ENCODE data around the gene ANKRA2. TPM values are rescaled to one million over a fixed set of nuclear protein-coding genes. Genes with fewer than 3 reads are reported as not detected.

ANKRA2 gene
- total RNA-seq, 3 donors from 2014 or later (not counting 1 experiment from before 2014, with no cell fraction given): 37.4 to 44.4 (median 41.9) TPM

- Mint-ChIP-seq H3K27me3 (ENCODE audit: low read depth in 2 of 2) (peaks cover 16 to 23% of the 10 kb centered on the region in 2 donors), H3K9me3 (no peaks in the 10 kb centered on the region), H3K4me1 (no peaks in the 10 kb centered on the region), H3K27ac (no peak overlapping the region), H3K4me3 (no peak overlapping the region), H3K36me3 (no peaks in the 10 kb centered on the region)
- peaks cover 2% of the 10 kb centered on the region for H3K27me3 ChIP-seq (ENCODE audit: control insufficient read depth, insufficient read depth, low read length)
- no peaks in the 10 kb centered on the region for H3K36me3 ChIP-seq (ENCODE audit: control insufficient read depth, insufficient read depth, low read length)
- DNase-seq (no peak), ATAC-seq (no peak)
- no peaks in the 10 kb centered on the region for H3K4me1 ChIP-seq (ENCODE audit: control insufficient read depth, insufficient read depth, low read length)
- H3K27ac ChIP-seq (ENCODE audit: low read length): no peak overlapping the region
- TF ChIP-seq CTCF (IDR thresholded peaks at IDR 0.05): no peak
- H3K9me3 ChIP-seq (ENCODE audit: control insufficient read depth, insufficient read depth, low read length): no peaks in the 10 kb centered on the region
- no CpG with 5 or more reads among the region's 3 CpGs for WGBS (ENCODE audit: insufficient coverage)
- intact Hi-C loops (cut with micrococcal nuclease): no loop called here
- H3K4me3 ChIP-seq (ENCODE audit: low read length): no peak overlapping the region
Observed at GRCh38 chr5:73528248-73528647, 37.2 kb downstream of the ANKRA2 start.

DNA sequence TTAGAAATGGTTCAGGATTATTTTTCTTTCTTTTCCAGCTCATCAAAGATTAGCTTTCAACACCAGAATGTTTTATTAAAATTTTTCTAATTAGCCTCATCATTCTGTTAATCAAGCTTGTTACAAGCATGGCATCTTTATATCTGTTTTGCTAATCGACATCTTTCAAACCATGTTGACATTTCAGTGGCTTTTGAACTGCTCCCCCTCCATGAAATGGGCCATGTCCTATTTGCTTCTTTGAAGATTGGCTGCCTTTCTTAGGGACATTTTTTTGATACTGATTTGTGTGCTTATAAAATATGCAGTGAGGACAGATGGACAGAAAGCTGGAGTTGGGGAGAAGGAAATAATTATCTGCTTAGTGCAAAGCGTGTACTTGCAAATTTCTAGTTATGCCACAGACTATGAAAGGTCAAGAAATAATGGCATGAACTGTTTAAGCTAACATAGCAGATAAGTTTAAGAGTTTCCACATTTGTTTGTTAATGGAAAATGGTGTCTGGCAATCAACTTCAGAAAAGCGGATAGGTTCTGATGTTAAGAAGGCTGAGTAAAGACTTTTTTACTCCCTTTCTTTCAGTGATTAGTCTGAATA is 39.7 kb downstream of the ANKRA2 start:
- no peak for ATAC-seq

DNA sequence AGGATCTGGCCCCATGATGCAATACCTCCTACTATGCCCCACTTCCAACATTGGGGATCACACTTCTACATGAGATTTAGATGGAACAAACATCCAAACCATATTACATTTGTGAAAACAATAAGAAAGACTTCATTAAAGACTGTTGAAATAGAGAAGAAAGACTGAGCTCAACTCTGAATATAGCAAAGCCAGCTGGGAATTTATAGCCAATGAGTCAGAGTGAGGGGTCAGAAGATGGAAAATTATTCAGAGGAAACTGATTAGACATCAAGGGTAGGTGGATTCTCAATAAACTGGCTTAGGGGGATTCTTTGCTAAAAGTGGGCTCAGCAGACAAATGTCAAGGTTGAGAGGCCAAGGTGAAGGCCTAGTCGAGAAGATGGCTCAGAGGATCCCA is 41.6 kb downstream of the ANKRA2 start:
- no peaks in the 10 kb centered on the region for H3K36me3 ChIP-seq (ENCODE audit: control insufficient read depth, insufficient read depth, low read length)
- Mint-ChIP-seq H3K27ac (no peak overlapping the region), H3K4me1 (peaks cover 8 to 9% of the 10 kb centered on the region in 2 donors), H3K36me3 (no peaks in the 10 kb centered on the region), H3K4me3 (no peak overlapping the region), H3K27me3 (ENCODE audit: low read depth in 2 of 2) (peaks cover 5 to 8% of the 10 kb centered on the region in 2 donors), H3K9me3 (no peaks in the 10 kb centered on the region)
- TF ChIP-seq CTCF (IDR thresholded peaks at IDR 0.05): no peak
- no peaks in the 10 kb centered on the region for H3K9me3 ChIP-seq (ENCODE audit: control insufficient read depth, insufficient read depth, low read length)
- intact Hi-C loops (cut with micrococcal nuclease): no loop called here
- DNase-seq: no peak
- H3K4me3 ChIP-seq (ENCODE audit: low read length): no peak overlapping the region
- no peak for ATAC-seq
- H3K27me3 ChIP-seq (ENCODE audit: control insufficient read depth, insufficient read depth, low read length): peaks cover 2% of the 10 kb centered on the region
- 79% methylated on average over 1 of the region's 1 CpG for WGBS (ENCODE audit: insufficient coverage)
- peaks cover 5% of the 10 kb centered on the region for H3K4me1 ChIP-seq (ENCODE audit: control insufficient read depth, insufficient read depth, low read length)
- no peak overlapping the region for H3K27ac ChIP-seq (ENCODE audit: low read length)

More for the DNA sequence above, 39.7 kb downstream of the ANKRA2 start:
- intact Hi-C loops (cut with micrococcal nuclease): no loop called here
- H3K9me3 Mint-ChIP-seq: no peaks in the 10 kb centered on the region
- Histone ChIP-seq H3K27me3 (ENCODE audit: control insufficient read depth, insufficient read depth, low read length) (peaks cover 2% of the 10 kb centered on the region), H3K9me3 (ENCODE audit: control insufficient read depth, insufficient read depth, low read length) (no peaks in the 10 kb centered on the region), H3K4me3 (ENCODE audit: low read length) (no peak overlapping the region), H3K27ac (ENCODE audit: low read length) (no peak overlapping the region), H3K36me3 (ENCODE audit: control insufficient read depth, insufficient read depth, low read length) (no peaks in the 10 kb centered on the region), H3K4me1 (ENCODE audit: control insufficient read depth, insufficient read depth, low read length) (no peaks in the 10 kb centered on the region)
- H3K4me3 Mint-ChIP-seq: no peak overlapping the region
- no peak for TF ChIP-seq CTCF (IDR thresholded peaks at IDR 0.05)
- no peak overlapping the region for H3K27ac Mint-ChIP-seq
- DNase-seq: no peak
- H3K4me1 Mint-ChIP-seq: no peaks in the 10 kb centered on the region
- 93% methylated on average over 3 of the region's 3 CpGs for WGBS (ENCODE audit: insufficient coverage)
- no peaks in the 10 kb centered on the region for H3K36me3 Mint-ChIP-seq
- H3K27me3 Mint-ChIP-seq (ENCODE audit: low read depth in 2 of 2): peaks cover 8 to 9% of the 10 kb centered on the region in 2 donors

DNA sequence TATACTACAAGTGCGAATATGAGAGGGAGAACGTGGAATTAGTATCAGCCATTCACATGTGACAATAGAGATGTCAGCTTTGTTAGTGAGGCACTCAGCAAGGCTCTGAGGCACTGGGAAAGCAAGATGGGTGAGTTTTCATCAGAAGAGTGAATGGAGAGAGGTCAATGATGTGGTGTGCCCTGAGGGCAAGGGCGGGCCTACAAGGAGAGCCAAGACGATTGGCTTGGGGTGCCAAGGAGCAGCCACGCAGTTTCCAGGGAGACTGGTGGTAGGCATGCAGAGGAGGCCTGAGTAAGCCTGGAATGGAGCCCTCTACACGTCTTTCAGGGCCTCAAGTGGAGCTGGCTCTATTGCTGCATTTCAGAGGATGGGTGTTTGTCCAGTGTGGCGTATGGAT is 42.5 kb downstream of the ANKRA2 start:
- DNase-seq (no peak), ATAC-seq (no peak)
- intact Hi-C loops (cut with micrococcal nuclease): no loop called here
- Histone ChIP-seq H3K27me3 (ENCODE audit: control insufficient read depth, insufficient read depth, low read length) (peaks cover 2% of the 10 kb centered on the region), H3K9me3 (ENCODE audit: control insufficient read depth, insufficient read depth, low read length) (no peaks in the 10 kb centered on the region), H3K4me1 (ENCODE audit: control insufficient read depth, insufficient read depth, low read length) (peaks cover 5% of the 10 kb centered on the region), H3K27ac (ENCODE audit: low read length) (no peak overlapping the region), H3K36me3 (ENCODE audit: control insufficient read depth, insufficient read depth, low read length) (no peaks in the 10 kb centered on the region), H3K4me3 (ENCODE audit: low read length) (no peak overlapping the region)
- peaks cover 8 to 9% of the 10 kb centered on the region in 2 donors for H3K4me1 Mint-ChIP-seq
- H3K4me3 Mint-ChIP-seq: no peak overlapping the region
- 93% methylated on average over 7 of the region's 7 CpGs for WGBS (ENCODE audit: insufficient coverage)
- peaks cover 0 to 8% of the 10 kb centered on the region in 2 donors for H3K27me3 Mint-ChIP-seq (ENCODE audit: low read depth in 2 of 2)
- H3K36me3 Mint-ChIP-seq: no peaks in the 10 kb centered on the region
- no peak for TF ChIP-seq CTCF (IDR thresholded peaks at IDR 0.05)
- H3K9me3 Mint-ChIP-seq: no peaks in the 10 kb centered on the region
- H3K27ac Mint-ChIP-seq: no peak overlapping the region
